Right lobe of liver (tissue), 4 donors: Measurements from ENCODE around the gene FBXW11.

Source experiments
- POLR2A ChIP-seq: fragments of 450-650 bp; IDR thresholded peaks from one replicate; pipeline ENCODE4 v1.6.1; 2017; ENCODE audit warnings: antibody characterized with exemption, mild to moderate bottlenecking
- TF ChIP-seq, protein P1 (sequence below), 4 donors: fragments of 200-600 bp in 3 of 4; fragments of 450-650 bp in 1 of 4; IDR thresholded peaks; one replicate each; pipeline versions ENCODE4 v1.5.1 to v1.8.0; 2016 to 2022; ENCODE audit warnings: antibody characterized with exemption in 4 of 4, mild to moderate bottlenecking in 2 of 4
- donor health status: DM: no; HTN: no; CAD: no.
- donor health status: DM: no; HTN: no; CAD: no.
- donor health status: DM: no; HTN: yes; CAD: no.

DNA sequence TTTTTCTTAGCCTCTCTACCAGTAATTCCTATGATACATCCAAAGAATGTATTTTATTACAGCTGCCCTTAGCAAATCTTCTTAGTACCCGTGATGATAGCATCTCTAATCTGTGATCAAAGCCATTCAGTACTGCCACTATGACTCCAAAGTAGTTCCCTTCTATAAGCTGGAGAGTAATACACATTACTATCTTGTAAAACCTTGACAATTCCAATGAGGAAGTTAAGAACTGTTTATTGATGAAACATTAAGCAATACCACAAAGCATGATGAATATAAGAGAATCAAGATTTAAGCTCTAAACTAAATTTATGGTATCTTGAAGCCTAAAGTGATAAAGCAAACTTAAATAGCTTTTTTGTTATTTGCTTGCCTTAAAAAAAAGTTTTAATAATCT, 134.7 kb downstream of the FBXW11 start:
- TF ChIP-seq, protein P1, sequence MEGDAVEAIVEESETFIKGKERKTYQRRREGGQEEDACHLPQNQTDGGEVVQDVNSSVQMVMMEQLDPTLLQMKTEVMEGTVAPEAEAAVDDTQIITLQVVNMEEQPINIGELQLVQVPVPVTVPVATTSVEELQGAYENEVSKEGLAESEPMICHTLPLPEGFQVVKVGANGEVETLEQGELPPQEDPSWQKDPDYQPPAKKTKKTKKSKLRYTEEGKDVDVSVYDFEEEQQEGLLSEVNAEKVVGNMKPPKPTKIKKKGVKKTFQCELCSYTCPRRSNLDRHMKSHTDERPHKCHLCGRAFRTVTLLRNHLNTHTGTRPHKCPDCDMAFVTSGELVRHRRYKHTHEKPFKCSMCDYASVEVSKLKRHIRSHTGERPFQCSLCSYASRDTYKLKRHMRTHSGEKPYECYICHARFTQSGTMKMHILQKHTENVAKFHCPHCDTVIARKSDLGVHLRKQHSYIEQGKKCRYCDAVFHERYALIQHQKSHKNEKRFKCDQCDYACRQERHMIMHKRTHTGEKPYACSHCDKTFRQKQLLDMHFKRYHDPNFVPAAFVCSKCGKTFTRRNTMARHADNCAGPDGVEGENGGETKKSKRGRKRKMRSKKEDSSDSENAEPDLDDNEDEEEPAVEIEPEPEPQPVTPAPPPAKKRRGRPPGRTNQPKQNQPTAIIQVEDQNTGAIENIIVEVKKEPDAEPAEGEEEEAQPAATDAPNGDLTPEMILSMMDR (IDR thresholded peaks at IDR 0.05), result no peak
- TF ChIP-seq POLR2A, result no peak
